NB4 (cell line): ENCODE measurements around the gene SCO1.

Experiments
- MYC ChIP-seq: IDR thresholded peaks from 2 replicates; pipeline ENCODE4 v1.6.1; 2011; ENCODE audit warnings: low read depth, low read length
- POLR2A ChIP-seq: IDR thresholded peaks from 2 replicates; pipeline ENCODE4 v1.6.1; 2011; ENCODE audit warnings: mild to moderate bottlenecking; ENCODE audit not compliant: insufficient read length; ENCODE audit errors: extremely low read depth
- TF ChIP-seq, protein P1 (sequence below): IDR thresholded peaks from one replicate; pipeline ENCODE4 v1.5.1; 2012; ENCODE audit warnings: low read depth, low read length

DNA sequence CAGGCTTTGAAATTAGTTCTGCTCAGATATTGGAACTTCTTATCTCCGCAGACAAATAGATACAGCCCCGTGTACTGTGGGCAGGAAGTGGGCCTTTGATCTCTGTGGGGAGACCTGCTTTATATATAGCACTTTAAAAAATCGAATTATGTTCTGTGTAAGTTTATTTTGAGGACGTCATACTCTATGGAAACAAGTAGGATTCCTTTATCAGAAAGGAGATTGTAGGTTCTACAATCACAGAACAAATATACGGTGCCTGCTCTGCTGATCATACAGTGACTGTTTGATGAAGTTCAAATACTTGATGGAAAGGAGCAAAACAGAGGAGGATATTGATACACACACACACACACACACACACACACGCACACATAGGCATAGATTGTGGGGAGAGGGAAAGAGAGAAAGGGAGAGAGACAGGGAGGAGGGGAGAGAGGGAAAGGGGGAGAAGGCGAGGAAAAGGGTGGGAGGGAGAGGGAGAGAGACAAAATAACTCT is 47.2 kb upstream of the SCO1 start:
- TF ChIP-seq, protein P1, sequence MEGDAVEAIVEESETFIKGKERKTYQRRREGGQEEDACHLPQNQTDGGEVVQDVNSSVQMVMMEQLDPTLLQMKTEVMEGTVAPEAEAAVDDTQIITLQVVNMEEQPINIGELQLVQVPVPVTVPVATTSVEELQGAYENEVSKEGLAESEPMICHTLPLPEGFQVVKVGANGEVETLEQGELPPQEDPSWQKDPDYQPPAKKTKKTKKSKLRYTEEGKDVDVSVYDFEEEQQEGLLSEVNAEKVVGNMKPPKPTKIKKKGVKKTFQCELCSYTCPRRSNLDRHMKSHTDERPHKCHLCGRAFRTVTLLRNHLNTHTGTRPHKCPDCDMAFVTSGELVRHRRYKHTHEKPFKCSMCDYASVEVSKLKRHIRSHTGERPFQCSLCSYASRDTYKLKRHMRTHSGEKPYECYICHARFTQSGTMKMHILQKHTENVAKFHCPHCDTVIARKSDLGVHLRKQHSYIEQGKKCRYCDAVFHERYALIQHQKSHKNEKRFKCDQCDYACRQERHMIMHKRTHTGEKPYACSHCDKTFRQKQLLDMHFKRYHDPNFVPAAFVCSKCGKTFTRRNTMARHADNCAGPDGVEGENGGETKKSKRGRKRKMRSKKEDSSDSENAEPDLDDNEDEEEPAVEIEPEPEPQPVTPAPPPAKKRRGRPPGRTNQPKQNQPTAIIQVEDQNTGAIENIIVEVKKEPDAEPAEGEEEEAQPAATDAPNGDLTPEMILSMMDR, result no peak
- TF ChIP-seq POLR2A (no peak), MYC (no peak)
